ENCODE results near the gene GLYR1. TPM values are rescaled to one million over a fixed set of nuclear protein-coding genes. Genes with fewer than 3 reads are reported as not detected.

The GLYR1 gene
- total RNA-seq, 1 experiment from 2014 or later = 111 TPM

- ChIA-PET CTCF (no interaction called here), POLR2A (interaction anchor here (0.7 kb wide), 1 partner anchor 218 kb away, joined by 11 read pairs; no protein-coding TSS in a partner anchor)
- peaks cover 2% of the 10 kb centered on the region for H3K4me1 ChIP-seq (ENCODE audit: control insufficient read depth, insufficient read depth, low read length)
- H3K4me3 ChIP-seq (ENCODE audit: low read depth in 2 of 2, low read length in 2 of 2) = no peak overlapping the region
- no peak for TF ChIP-seq POLR2AphosphoS5 (IDR thresholded peaks at IDR 0.05; ENCODE audit: low read depth, low read length)
- TF ChIP-seq TCF7L2 (IDR thresholded peaks at IDR 0.05; ENCODE audit: low read depth, low read length) = no peak
- no peak for TF ChIP-seq REST (IDR thresholded peaks at IDR 0.05; ENCODE audit: insufficient read depth in 1 of 2, low read depth in 2 of 2, low read length in 1 of 2)
- no peak for TF ChIP-seq SIN3A (IDR thresholded peaks at IDR 0.05; ENCODE audit: borderline replicate concordance, insufficient read depth, low read depth, low read length)
- TF ChIP-seq, protein P1, sequence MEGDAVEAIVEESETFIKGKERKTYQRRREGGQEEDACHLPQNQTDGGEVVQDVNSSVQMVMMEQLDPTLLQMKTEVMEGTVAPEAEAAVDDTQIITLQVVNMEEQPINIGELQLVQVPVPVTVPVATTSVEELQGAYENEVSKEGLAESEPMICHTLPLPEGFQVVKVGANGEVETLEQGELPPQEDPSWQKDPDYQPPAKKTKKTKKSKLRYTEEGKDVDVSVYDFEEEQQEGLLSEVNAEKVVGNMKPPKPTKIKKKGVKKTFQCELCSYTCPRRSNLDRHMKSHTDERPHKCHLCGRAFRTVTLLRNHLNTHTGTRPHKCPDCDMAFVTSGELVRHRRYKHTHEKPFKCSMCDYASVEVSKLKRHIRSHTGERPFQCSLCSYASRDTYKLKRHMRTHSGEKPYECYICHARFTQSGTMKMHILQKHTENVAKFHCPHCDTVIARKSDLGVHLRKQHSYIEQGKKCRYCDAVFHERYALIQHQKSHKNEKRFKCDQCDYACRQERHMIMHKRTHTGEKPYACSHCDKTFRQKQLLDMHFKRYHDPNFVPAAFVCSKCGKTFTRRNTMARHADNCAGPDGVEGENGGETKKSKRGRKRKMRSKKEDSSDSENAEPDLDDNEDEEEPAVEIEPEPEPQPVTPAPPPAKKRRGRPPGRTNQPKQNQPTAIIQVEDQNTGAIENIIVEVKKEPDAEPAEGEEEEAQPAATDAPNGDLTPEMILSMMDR (IDR thresholded peaks at IDR 0.05) = no peak
- H3K27ac ChIP-seq (ENCODE audit: low read length) = no peak overlapping the region
- peaks cover 25% of the 10 kb centered on the region for H3K36me3 ChIP-seq (ENCODE audit: control insufficient read depth, insufficient read depth, low read length)
- DNase-seq (ENCODE audit: low read depth, low spot score) (no peak), ATAC-seq (no peak)
- in situ Hi-C loops (cut with HindIII; ENCODE audit: low pct_unique_long_range_greater_than_20kb, low sequenced_read_pairs) = no loop called here
- no peaks in the 10 kb centered on the region for H3K27me3 ChIP-seq (ENCODE audit: control insufficient read depth, insufficient read depth, low read length)
- intact Hi-C loops (cut with micrococcal nuclease; ENCODE audit: unreplicated experiment) = no loop called here
- no TSS peak for BruUV-seq (replicated peaks)
- no peaks in the 10 kb centered on the region for H3K9me3 ChIP-seq (ENCODE audit: control insufficient read depth, insufficient read depth, low read depth, low read length)
Measured at GRCh38 chr16:4855371-4855770, 8.3 kb upstream of the GLYR1 start.

- ChIA-PET CTCF (no interaction called here), POLR2A (no interaction called here)
- no peaks in the 10 kb centered on the region for H3K27me3 ChIP-seq (ENCODE audit: control insufficient read depth, insufficient read depth, low read length)
- in situ Hi-C loops (cut with HindIII; ENCODE audit: low pct_unique_long_range_greater_than_20kb, low sequenced_read_pairs) = no loop called here
- intact Hi-C loops (cut with micrococcal nuclease; ENCODE audit: unreplicated experiment) = no loop called here
- H3K36me3 ChIP-seq (ENCODE audit: control insufficient read depth, insufficient read depth, low read length) = peaks cover 10% of the 10 kb centered on the region
- DNase-seq (ENCODE audit: low read depth, low spot score) (no peak), ATAC-seq (no peak)
- no peaks in the 10 kb centered on the region for H3K9me3 ChIP-seq (ENCODE audit: control insufficient read depth, insufficient read depth, low read depth, low read length)
- peaks cover 9% of the 10 kb centered on the region for H3K4me1 ChIP-seq (ENCODE audit: control insufficient read depth, insufficient read depth, low read length)
- no peak for TF ChIP-seq TCF7L2 (IDR thresholded peaks at IDR 0.05; ENCODE audit: low read depth, low read length)
- TF ChIP-seq, protein P1 (IDR thresholded peaks at IDR 0.05) = no peak
- no peak for TF ChIP-seq POLR2AphosphoS5 (IDR thresholded peaks at IDR 0.05; ENCODE audit: low read depth, low read length)
- TF ChIP-seq SIN3A (IDR thresholded peaks at IDR 0.05; ENCODE audit: borderline replicate concordance, insufficient read depth, low read depth, low read length) = no peak
- no peak for TF ChIP-seq REST (IDR thresholded peaks at IDR 0.05; ENCODE audit: insufficient read depth in 1 of 2, low read depth in 2 of 2, low read length in 1 of 2)
- no peak overlapping the region for H3K27ac ChIP-seq (ENCODE audit: low read length)
- no peak overlapping the region for H3K4me3 ChIP-seq (ENCODE audit: low read depth in 2 of 2, low read length in 2 of 2)
- BruUV-seq (replicated peaks) = no TSS peak
Measured at GRCh38 chr16:4852221-4852872, 5.3 kb upstream of the GLYR1 start.
